HG02798 (cell line): ENCODE data around the gene SERTAD1.
"Not testable (repeated sequence)": the region's sequence is repeated elsewhere in the genome, so short reads cannot be mapped to it uniquely, and the experiment has no call there.

Source experiments
- ATAC-seq: cut with Tn5 transposase; IDR thresholded peaks from one replicate; pipeline ENCODE4 v1.9.1; 2021; ENCODE audit warnings: mild to moderate bottlenecking; ENCODE audit not compliant: unreplicated experiment, poor library complexity

Gene SERTAD1

DNA sequence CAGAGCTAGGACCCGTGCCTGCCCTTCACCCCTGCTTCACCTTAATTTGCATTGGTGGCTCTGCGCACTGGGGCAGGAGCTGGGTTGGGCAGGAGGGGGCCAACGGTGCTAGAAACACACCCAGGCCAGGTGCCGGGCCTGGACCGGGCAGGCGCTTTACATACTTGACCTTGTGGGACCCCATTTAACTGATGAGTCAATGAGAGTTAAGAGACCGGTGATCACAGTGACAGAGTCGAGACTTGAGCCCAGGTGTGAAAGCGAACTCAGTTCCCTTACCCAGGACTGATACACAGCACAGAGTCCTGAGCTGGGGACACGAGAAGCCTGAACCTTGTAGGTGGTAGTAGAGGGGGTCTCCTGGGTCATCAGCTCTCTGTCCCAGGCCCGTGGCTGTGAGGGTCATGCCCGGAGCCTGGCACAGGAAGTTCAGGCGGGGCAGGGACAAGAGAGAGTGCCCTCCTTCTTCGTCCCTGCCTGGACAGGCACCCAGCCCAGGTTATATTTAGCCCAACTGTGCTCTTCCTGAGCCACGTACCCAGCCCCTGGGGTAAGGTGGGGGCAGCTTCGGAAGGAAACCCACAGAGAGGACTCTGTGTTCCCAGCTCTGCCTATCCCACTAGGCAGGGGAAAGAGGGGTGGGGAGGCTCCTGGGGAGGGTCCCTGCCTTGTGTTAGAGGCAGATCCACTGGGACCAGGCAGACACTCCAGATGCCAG, 14.5 kb downstream of the SERTAD1 start:
- ATAC-seq = no peak

GRCh38 chr19:40410030-40410389, 15.8 kb downstream of the SERTAD1 start:
- no peak for ATAC-seq

DNA sequence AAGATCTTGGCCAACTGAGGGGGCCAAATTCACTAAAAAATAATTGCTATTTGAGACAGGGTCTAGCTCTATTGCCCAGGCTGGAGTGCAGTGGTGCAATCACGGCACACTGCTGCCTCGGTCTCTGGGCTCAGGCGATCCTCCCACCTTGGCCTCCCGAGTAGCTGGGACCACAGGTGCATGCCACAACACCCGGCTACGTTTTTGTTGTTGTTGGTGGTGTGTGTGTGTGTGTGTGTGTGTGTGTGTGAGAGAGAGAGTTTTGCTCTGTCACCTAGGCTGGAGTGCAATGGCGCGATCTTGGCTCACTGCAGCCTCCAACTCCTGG, 17.2 kb downstream of the SERTAD1 start:
- ATAC-seq = not testable (repeated sequence)

DNA sequence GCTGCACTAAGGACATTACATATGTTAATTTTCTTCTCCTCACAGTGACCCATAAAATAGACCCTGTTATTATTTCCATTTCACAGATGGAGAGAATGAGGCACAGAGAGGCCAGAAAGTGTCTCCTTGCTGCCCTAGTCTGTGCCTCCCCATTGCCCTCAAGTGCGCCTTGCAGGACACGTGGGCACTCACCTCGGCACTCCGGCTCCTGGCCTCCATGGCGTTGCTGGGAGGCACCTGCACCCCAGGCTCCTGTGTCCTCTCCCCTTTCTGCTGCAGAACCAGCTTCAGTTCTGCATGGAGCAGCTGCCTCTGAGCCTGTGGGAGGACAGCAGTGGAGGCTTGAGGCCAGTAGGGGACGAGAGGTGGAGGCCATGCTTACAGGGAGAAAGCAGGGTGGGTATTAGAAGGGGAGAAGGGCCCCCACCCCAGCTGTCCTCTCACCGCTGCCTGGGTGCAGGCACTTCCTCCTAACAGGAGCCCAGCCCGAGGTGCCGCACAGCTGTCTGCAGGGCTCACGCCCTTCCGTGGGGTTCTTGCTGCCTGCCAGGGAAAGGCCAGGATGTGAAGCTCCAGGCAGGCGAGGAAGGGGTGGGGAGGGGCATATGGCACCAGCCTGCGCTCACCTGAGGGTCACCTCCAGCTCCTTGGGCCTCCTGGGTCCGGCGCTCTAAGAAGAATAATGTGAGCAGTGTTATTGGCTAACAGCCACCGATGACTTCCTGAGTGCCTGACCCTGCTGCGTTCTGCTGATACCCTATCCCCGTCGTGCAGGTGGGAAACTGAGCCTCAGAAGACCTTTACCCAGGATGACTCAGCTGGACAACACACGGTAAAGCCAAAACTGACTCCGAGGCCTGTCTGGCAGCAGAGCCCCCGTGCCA, 17.8 kb downstream of the SERTAD1 start:
- ATAC-seq = no peak

- ATAC-seq = peak; percentile 69
These were observed 22.4 kb downstream of the SERTAD1 start for GRCh38 chr19:40403262-40403984.

DNA sequence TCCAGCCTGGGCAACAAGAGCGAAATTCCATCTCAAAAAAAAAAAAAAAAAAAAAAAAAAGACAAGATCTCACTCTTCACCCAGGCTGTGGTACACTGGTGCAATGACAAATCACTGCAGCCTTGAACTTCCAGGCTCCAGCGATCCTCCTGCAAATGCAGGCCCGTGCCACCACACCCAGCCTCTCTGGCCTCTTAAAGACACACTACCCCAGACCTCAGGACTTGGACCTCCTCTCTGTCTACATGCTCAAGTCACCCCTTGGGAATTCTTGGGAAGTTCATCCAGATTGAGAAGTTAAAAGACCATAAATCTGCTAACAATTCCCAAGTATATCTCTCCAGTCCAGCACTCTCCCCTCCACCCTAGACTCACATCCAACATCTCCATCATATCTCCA, 25.2 kb downstream of the SERTAD1 start:
- no peak for ATAC-seq

- ATAC-seq = no peak
These were observed 27.2 kb downstream of the SERTAD1 start for GRCh38 chr19:40398417-40399131.

DNA sequence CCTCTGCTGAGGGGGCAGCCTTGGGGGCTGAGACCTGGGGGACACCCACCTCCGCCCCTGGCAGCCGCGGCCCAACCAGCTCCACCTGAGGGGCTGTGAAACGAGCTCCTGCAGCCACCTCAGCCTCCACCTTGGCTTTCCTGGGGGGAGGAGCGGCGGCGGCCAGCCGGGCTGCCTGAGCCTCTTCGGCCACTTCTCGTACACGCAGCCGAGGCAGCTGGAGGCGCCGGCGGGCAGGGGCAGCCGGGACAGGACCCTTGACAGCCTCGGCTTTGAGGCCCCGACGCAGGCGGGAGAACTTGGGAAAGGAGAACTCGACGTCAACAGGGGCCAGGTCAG, 28.3 kb downstream of the SERTAD1 start:
- ATAC-seq = no peak

- no peak for ATAC-seq
These were observed 28.8 kb downstream of the SERTAD1 start for GRCh38 chr19:40396886-40397567.

GRCh38 chr19:40395956-40396355, 29.8 kb downstream of the SERTAD1 start:
- no peak for ATAC-seq

DNA sequence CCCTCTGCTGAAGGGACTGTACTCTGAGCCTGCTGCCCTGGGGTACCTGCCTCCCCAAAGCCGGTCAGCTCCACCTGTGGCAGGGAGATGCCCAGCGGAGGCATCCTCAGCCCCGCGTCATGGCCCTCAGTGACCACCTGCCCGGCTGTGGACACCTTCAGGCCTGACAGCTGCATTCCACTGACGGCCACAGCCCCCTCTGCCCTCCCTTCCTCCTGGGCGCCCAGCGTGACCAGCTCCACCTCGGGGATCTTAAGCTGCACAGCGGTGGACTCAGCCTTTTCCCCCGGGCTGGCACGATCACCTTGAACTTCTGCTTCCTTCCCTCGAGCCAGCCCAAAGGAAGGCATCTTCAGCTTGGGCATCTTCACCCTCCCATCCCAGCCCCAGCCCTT, 31.0 kb downstream of the SERTAD1 start:
- no peak for ATAC-seq

DNA sequence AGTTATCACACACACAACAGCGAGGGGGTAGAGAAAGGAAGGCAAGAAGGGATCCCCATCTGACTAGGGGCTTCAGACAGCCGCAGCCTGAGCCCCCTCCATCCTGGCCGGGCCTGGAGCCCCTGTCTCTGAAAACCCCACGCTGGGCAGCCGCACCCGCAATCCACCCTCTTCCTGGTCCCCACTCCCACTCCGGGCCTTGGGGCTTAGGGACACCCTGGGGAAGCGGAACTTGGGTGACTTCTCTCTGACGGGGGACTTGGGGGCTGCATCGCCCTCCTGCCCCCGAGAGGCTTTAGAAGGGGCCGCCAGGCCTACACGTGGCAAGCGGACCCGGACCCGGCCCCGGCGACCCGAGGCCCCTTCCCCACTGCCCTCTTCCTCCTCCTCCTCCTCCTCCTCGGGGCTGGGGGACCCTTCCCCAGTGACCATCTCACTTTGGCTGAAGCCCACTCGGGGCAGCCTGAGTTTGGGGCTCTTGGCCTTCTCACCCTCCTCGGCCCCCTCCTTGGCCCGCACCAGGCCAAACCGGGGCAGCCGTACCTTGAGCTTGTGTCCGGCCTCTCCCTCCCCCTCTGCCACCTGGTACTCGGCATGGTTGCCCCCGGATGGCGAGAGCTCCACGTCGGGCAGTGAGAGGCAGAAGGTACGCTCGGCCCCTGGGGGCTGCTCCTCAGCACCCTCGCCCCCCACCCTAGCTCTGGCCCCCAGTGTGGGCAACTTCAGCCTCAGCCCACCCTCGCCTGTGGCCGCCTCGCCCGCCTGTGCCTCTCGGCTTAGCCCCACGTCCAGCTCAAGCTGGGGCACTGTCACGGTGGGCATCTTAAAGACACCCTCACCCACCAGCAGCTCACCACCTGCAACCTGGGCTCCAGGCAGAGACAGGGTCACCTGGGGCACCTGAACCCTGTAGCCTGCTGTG, 31.6 kb downstream of the SERTAD1 start:
- no peak for ATAC-seq

- ATAC-seq = no peak
These were observed 32.8 kb downstream of the SERTAD1 start for GRCh38 chr19:40392894-40393517.

DNA sequence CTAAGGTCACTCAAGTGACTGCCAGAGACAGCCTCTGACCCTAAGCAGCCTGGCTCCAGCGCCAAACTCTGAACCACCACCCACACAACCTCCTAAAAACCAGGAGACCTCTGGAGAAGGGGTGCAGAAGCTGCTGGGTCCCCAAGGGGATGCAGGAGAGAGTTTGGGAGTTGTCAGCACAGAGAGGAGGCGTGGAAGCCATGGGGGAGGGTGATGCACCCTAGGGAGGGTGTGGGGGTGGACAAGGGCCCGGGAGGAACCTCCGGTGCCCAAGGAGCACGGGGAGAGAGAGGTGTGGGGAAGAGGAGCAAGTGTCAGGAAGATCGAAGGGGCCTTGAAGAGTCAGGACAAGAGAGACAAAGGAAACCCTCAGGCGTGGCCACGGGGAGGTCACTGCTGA, 33.7 kb downstream of the SERTAD1 start:
- no peak for ATAC-seq

- no peak for ATAC-seq
These were observed 35.6 kb downstream of the SERTAD1 start, which contains the start of gene HIPK4 for GRCh38 chr19:40390084-40390742. Gene HIPK4 (minus strand): TSS chr19:40390181. CDS start chr19:40389902, 279 bp downstream.

- no peak for ATAC-seq
These were observed 36.2 kb downstream of the SERTAD1 start for GRCh38 chr19:40389404-40390083.

- no peak for ATAC-seq
These were observed 37.3 kb downstream of the SERTAD1 start for GRCh38 chr19:40388481-40388880.
